Measurements from ENCODE around the gene CDH3. TPM values are rescaled to one million over a fixed set of nuclear protein-coding genes. Genes with fewer than 3 reads are reported as not detected.

CDH3 gene
- total RNA-seq, 3 donors from 2014 or later (not counting 1 experiment from before 2014, with no cell fraction given): 0.79 to 0.92 TPM; not detected in 1

DNA sequence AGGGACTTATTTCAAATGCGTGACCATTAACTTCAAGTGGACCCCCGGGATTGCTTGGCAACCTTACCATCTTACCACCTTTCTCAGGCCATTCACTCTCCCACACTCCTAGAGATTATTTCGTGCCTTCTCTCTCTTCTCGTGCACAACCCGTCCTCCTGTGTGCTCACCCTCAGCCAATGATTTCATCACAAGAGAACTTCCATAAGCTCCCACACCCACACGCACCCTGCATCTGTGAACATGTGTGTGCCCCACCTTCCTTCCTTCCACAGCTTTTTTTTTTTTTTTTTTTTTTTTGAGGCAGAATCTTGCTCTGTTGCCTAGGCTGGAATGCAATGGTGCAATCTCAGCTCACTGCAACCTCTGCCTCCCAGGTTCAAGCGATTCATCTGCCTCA, 27.4 kb upstream of the CDH3 start:
- H3K27me3 ChIP-seq (ENCODE audit: control insufficient read depth, insufficient read depth, low read length): no peaks in the 10 kb centered on the region

DNA sequence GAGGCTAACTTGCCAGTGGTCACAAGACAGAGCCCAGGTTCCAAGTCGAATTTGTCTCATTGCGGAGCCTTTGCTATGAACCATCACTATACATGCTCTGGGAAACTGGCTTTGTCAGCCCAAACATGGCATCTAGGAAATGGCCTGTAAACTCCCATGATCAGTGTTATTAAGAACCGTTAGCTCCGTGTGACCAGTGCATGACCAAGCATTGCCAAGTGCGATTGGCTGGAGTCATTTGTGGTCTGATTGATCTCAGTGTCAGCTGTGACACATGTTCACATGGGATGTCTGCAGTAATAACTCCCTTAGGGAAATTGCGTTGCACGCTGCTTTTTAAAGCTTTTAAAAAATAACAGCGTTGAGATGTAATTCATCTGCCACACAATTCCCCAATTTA, 18.6 kb upstream of the CDH3 start:
- no peaks in the 10 kb centered on the region for H3K36me3 Mint-ChIP-seq
- no peaks in the 10 kb centered on the region for H3K27me3 Mint-ChIP-seq (ENCODE audit: low read depth in 2 of 2)
- H3K27me3 ChIP-seq (ENCODE audit: control insufficient read depth, insufficient read depth, low read length): no peaks in the 10 kb centered on the region

More for the DNA sequence above, 27.4 kb upstream of the CDH3 start:
- no peak overlapping the region for H3K27ac Mint-ChIP-seq
- H3K36me3 Mint-ChIP-seq: no peaks in the 10 kb centered on the region
- H3K9me3 Mint-ChIP-seq: no peaks in the 10 kb centered on the region
- H3K27ac ChIP-seq (ENCODE audit: low read length): no peak overlapping the region
- 89% methylated on average over 7 of the region's 7 CpGs for WGBS (ENCODE audit: insufficient coverage)
- intact Hi-C loops (cut with micrococcal nuclease): no loop called here
- TF ChIP-seq, protein P1, sequence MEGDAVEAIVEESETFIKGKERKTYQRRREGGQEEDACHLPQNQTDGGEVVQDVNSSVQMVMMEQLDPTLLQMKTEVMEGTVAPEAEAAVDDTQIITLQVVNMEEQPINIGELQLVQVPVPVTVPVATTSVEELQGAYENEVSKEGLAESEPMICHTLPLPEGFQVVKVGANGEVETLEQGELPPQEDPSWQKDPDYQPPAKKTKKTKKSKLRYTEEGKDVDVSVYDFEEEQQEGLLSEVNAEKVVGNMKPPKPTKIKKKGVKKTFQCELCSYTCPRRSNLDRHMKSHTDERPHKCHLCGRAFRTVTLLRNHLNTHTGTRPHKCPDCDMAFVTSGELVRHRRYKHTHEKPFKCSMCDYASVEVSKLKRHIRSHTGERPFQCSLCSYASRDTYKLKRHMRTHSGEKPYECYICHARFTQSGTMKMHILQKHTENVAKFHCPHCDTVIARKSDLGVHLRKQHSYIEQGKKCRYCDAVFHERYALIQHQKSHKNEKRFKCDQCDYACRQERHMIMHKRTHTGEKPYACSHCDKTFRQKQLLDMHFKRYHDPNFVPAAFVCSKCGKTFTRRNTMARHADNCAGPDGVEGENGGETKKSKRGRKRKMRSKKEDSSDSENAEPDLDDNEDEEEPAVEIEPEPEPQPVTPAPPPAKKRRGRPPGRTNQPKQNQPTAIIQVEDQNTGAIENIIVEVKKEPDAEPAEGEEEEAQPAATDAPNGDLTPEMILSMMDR (IDR thresholded peaks at IDR 0.05): no peak
- no peaks in the 10 kb centered on the region for H3K4me1 Mint-ChIP-seq
- peaks cover 2% of the 10 kb centered on the region for H3K9me3 ChIP-seq (ENCODE audit: control insufficient read depth, insufficient read depth, low read length)
- no peaks in the 10 kb centered on the region for H3K36me3 ChIP-seq (ENCODE audit: control insufficient read depth, insufficient read depth, low read length)
- H3K4me3 ChIP-seq (ENCODE audit: low read length): no peak overlapping the region
- no peak for ATAC-seq
- no peak for DNase-seq
- H3K4me3 Mint-ChIP-seq: no peak overlapping the region
- peaks cover 0 to 6% of the 10 kb centered on the region in 2 donors for H3K27me3 Mint-ChIP-seq (ENCODE audit: low read depth in 2 of 2)
- no peaks in the 10 kb centered on the region for H3K4me1 ChIP-seq (ENCODE audit: control insufficient read depth, insufficient read depth, low read length)

GRCh38 chr16:68627951-68628425, 17.1 kb upstream of the CDH3 start:
- no peak overlapping the region for H3K4me3 Mint-ChIP-seq
- WGBS (ENCODE audit: insufficient coverage): 60% methylated on average over 5 of the region's 5 CpGs

More for the DNA sequence above, 18.6 kb upstream of the CDH3 start:
- Histone ChIP-seq H3K36me3 (ENCODE audit: control insufficient read depth, insufficient read depth, low read length) (no peaks in the 10 kb centered on the region), H3K9me3 (ENCODE audit: control insufficient read depth, insufficient read depth, low read length) (no peaks in the 10 kb centered on the region), H3K4me3 (ENCODE audit: low read length) (no peak overlapping the region), H3K27ac (ENCODE audit: low read length) (no peak overlapping the region), H3K4me1 (ENCODE audit: control insufficient read depth, insufficient read depth, low read length) (no peaks in the 10 kb centered on the region)
- H3K4me1 Mint-ChIP-seq: no peaks in the 10 kb centered on the region
- H3K27ac Mint-ChIP-seq: no peak overlapping the region
- TF ChIP-seq, protein P1 (IDR thresholded peaks at IDR 0.05): no peak
- WGBS (ENCODE audit: insufficient coverage): 89% methylated on average over 8 of the region's 8 CpGs
- no peaks in the 10 kb centered on the region for H3K9me3 Mint-ChIP-seq
- intact Hi-C loops (cut with micrococcal nuclease): no loop called here
- DNase-seq (no peak), ATAC-seq (no peak)
- no peak overlapping the region for H3K4me3 Mint-ChIP-seq

More at GRCh38 chr16:68627951-68628425, 17.1 kb upstream of the CDH3 start:
- Histone ChIP-seq H3K27me3 (ENCODE audit: control insufficient read depth, insufficient read depth, low read length) (no peaks in the 10 kb centered on the region), H3K27ac (ENCODE audit: low read length) (no peak overlapping the region), H3K4me1 (ENCODE audit: control insufficient read depth, insufficient read depth, low read length) (no peaks in the 10 kb centered on the region), H3K36me3 (ENCODE audit: control insufficient read depth, insufficient read depth, low read length) (no peaks in the 10 kb centered on the region), H3K9me3 (ENCODE audit: control insufficient read depth, insufficient read depth, low read length) (no peaks in the 10 kb centered on the region), H3K4me3 (ENCODE audit: low read length) (no peak overlapping the region)
- H3K9me3 Mint-ChIP-seq: no peaks in the 10 kb centered on the region
- H3K4me1 Mint-ChIP-seq: no peaks in the 10 kb centered on the region
- H3K27me3 Mint-ChIP-seq (ENCODE audit: low read depth in 2 of 2): no peaks in the 10 kb centered on the region
- TF ChIP-seq, protein P1 (IDR thresholded peaks at IDR 0.05): no peak
- DNase-seq (no peak), ATAC-seq (no peak)
- H3K27ac Mint-ChIP-seq: no peak overlapping the region
- intact Hi-C loops (cut with micrococcal nuclease): no loop called here
- no peaks in the 10 kb centered on the region for H3K36me3 Mint-ChIP-seq
